GM18867 (cell line): ENCODE data around the gene SEC24C.
"Not testable (repeated sequence)": the region's sequence is repeated elsewhere in the genome, so short reads cannot be mapped to it uniquely, and the experiment has no call there.

Experiments
- ATAC-seq: cut with Tn5 transposase; IDR thresholded peaks from one replicate; pipeline ENCODE4 v1.9.1; 2021; ENCODE audit warnings: mild to moderate bottlenecking, moderate library complexity; ENCODE audit not compliant: unreplicated experiment

The SEC24C gene

DNA sequence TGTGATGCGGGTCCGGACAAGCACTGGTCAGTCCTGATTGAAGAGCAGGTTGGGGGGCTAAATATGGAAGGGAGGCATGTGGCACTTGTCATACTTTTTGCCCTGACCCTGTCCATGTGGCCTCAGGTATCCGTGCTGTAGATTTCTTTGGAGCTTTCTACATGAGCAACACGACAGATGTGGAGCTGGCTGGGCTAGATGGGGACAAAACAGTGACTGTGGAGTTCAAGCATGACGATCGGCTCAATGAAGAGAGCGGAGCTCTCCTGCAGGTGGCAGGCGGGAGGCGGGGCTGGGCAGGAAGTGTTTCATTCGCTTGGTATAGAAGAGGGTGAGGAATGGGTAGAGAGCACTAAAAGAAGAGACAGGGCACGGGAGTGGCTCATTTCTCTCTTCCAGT, 24.7 kb downstream of the SEC24C start:
- peak; percentile 26 for ATAC-seq

DNA sequence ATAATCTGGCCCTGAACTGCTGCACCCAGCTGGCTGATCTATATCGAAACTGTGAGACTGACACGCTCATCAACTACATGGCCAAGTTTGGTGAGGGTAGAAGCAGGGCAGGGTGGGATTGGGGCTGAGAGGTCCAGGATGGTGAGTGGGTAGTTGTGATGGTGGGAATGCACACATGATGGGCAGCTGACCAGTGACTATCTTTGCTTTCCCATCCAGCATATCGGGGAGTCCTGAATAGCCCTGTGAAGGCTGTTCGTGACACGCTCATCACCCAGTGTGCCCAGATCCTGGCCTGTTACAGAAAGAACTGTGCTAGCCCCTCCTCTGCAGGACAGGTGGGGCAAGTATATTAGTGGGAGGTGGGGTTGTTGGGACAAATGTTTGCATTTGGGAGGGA, 25.2 kb downstream of the SEC24C start:
- ATAC-seq = no peak

DNA sequence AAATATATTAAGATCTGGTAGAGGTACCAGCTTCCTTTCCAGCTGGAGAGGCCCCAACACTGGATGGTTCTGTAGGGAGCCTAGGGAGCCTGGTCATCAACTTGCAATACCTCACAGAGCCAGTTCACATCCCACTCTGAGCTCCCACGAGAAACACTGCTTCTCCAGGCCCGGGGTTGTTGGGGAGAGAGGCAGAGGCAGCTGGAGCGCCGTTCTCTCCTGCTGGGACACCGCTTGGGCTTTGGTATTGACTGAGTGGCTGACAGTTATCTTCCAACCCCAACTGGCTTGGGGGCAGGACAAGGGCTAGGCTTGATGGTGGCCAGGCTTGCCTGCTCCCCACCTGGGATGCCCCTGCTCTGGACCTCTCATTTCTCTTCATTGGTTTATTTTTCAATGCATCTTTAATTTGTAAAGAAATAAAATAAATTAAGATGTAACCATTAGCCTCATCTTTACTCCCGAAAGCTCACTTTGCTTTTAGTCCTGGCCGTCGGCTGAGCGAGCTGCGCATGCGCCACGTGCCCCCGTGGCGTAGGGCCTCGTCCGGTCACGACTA, 27.6 kb downstream of the SEC24C start:
- peak; percentile 41 for ATAC-seq

DNA sequence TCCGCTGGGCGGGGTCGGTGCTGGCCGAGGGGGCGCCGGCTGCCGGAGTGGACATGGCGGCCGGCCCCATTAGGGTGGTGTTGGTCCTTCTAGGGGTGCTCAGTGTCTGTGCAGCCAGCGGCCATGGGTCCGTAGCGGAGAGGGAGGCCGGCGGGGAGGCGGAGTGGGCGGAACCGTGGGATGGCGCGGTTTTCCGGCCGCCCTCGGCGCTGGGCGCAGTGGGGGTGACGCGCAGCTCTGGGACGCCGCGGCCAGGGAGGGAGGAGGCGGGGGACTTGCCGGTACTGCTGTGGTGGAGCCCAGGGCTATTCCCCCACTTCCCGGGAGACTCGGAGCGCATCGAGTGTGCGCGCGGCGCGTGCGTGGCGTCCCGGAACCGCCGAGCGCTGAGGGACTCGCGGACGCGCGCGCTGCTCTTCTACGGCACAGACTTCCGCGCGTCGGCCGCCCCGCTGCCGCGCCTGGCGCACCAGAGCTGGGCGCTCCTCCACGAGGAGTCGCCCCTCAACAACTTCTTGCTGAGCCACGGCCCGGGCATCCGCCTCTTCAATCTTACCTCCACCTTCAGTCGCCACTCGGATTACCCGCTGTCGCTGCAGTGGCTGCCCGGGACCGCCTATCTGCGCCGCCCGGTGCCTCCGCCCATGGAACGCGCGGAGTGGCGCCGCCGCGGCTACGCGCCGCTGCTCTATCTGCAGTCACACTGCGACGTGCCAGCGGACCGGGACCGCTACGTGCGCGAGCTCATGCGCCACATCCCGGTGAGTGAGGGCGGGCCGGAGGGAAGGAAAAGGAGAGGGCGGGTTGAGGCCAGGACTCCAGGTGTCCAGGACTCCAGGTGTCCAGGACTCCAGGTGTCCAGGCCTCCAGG, 28.3 kb downstream of the SEC24C start:
- ATAC-seq = peak; percentile 58

DNA sequence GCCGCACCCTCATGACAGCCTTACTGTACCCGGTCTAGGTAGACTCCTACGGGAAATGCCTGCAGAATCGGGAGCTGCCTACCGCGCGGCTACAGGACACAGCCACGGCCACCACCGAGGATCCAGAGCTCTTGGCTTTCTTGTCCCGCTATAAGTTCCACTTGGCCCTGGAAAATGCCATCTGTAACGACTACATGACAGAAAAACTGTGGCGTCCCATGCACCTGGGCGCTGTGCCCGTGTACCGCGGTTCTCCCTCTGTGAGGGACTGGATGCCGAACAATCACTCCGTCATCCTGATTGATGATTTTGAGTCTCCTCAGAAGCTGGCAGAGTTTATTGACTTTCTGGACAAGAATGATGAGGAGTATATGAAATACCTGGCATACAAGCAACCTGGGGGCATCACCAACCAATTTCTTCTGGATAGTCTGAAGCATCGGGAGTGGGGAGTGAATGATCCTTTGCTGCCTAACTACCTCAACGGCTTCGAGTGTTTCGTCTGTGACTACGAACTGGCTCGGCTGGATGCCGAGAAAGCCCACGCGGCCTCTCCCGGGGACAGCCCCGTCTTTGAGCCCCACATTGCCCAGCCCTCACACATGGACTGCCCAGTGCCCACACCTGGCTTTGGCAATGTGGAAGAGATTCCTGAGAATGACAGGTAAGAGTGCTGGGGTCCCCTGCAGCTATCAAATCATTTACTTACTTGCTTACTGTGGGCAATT, 29.1 kb downstream of the SEC24C start:
- no peak for ATAC-seq

DNA sequence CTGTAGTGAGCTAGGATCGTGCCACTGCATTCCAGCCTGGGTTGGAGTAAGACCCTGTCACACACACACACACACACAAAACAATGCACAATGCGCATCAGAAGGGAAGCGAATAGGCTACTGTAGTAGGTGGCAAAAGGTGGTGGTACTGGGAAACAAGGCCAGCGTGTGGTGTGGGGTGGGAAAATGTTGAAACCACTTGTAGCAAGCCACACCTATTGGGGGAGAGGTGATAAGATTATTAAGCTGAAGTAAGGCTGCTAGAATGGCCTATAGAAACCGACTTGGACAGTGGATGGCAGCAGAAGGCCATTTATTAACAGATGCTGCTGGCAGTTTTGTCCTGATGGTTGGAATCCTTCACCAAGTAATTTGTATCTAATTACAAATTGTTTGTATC, 30.5 kb downstream of the SEC24C start:
- ATAC-seq = no peak

DNA sequence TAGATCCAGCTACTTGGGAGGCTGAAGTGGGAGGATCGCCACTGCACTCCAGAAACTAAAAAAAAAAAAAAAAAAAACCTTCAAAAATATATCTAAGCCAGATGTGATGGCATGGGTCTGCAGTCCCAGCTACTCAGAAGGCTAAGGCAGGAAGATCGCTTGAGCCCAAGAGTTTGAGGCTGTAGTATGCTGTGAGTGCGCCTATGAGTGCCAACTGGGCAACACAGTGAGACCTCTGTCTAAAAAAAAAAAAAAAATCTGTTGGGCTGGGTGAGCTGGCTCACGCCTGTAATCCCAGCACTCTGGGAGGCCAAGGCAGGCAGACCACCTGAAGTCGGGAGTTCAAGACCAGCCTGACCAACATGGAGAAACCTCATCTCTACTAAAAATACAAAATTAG, 34.8 kb downstream of the SEC24C start:
- no peak for ATAC-seq

DNA sequence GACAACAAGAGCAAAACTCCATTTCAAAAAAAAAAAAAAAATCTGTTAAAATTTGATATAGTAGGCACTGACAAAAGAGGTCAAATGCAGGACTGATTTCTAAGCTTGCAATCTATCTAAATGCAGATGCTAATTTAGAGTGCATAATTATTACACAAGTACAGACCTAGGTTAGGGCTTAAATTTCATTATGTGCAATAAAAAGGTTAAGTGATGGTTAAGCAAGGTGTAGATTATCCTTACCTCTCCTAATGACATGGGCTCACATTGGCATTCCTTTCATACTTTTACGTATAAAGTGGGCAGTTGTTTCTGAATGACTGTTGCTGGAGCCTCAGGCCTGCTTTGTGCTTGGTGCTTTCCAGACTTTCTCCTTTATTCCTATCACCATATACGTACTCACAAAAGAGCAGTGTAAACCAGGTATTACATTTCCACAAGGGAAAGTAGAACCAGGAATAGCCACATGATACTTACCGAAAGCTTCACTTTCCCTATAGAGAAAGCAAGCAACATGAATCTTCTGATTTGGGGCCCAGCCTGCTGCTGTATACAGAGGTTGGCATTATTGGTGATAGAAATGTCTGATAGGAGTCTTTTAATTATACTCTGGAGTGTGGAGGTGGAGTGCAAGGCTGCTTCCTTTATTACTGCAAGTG, 35.5 kb downstream of the SEC24C start:
- ATAC-seq = no peak

DNA sequence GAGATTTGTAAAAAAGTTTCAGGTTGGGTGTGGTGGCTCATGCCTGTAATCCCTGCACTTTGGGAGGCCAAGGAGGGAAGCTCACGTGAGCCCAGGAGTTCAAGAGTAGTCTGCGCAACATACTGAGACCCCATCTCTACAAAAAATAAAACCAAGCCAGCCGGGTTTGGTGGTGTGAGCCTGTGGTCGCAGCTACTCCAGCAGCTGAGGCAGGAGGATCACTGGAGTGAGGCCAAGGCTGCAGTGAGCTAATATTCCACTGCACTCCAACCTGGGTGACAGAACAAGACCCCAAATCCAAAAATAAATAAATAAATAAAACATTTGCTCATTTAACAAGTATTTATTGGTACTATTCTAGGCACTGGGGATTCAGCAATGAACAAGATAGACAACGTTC, 36.1 kb downstream of the SEC24C start:
- ATAC-seq = no peak

DNA sequence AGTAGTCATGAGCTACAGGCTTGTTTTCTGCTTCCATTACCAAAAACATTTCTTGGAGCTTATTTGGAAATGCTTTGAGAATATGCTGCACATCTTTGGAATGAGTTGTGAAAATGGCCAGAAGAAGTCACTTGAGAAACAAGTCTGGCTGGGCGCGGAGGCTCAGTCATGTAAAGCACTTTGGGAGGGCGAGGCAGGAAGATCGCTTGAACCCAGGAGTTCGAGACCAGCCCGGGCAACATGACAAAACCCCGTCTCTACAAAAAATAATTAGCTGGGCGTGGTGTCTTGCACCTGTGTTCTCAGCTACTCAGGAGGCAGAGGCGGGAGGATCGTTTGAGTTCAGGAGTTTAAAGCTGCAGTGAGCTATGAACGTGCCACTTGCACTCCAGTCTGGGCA, 36.8 kb downstream of the SEC24C start:
- no peak for ATAC-seq

DNA sequence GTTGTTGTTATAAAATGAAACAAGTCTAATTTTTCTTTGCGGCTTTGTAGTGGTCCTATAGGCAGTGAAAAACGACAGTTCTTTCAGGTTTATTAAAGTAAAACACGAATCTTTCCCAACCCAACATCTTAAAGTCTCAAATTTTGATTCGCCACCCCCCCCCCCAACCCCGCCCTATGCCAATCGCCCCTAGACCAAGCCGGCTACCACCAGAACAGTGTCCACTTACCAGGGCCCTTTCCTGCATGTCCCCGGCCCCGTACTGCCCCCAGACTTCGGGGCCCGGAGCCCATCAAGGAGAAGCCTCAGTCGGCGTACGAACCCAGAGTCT, 37.3 kb downstream of the SEC24C start:
- no peak for ATAC-seq

DNA sequence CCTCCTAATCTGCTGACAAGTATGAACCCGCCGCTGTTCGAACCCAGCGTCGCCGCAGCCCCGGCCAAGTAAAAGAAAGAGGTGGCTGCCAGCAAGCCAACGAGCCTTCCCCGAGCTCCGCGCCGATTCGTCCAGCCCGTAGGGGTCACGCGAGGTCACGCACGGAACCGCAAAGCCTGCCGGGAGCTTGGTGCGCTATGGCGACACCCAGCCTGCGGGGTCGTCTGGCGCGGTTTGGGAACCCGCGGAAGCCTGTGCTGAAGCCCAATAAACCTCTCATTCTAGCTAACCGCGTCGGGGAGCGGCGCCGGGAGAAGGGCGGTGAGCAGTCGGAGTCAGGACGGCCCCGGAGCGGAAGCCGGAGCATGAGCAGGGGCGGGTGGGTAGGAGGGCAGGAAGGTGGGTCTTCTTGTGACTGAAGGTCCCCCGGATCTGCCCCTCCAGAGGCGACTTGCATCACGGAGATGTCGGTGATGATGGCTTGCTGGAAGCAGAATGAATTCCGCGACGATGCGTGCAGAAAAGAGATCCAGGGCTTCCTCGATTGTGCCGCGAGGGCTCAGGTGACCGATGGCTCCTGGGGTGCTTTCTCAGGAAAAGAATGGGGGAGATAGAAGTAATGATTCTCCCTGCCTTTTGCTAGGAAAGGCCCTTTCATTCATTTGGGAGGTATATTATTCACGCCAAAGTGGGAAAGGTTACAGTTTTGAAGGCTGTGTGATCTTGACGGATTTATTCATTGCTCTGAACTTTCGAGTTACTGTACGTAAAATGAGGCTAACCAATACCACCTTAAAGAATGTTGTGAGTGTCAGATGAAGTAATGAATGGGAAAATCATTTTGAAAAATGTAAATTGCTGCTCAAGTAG, 37.9 kb downstream of the SEC24C start, which contains the start of gene CHCHD1:
Gene CHCHD1, plus strand, starts transcription at position 170 of the 870 bp plus-strand sequence. Its CDS starts 28 bp downstream, at position 198.
- peak; percentile 53 for ATAC-seq

DNA sequence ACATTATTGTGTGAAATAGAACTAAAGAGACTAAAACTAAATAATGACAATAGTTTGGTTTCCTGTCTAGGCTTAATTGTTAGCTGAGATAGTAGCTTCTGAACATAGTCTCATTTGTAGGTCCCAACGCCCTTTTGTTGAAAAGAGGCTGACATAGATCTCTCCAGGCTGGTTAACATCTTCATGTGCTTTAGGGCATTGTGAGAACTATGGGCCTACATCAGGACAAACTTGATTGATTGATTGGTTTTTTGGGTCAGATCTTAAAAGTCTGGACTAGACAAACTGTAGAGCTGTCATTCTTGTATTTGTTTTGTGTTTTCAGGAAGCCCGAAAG, 38.5 kb downstream of the SEC24C start:
- no peak for ATAC-seq

DNA sequence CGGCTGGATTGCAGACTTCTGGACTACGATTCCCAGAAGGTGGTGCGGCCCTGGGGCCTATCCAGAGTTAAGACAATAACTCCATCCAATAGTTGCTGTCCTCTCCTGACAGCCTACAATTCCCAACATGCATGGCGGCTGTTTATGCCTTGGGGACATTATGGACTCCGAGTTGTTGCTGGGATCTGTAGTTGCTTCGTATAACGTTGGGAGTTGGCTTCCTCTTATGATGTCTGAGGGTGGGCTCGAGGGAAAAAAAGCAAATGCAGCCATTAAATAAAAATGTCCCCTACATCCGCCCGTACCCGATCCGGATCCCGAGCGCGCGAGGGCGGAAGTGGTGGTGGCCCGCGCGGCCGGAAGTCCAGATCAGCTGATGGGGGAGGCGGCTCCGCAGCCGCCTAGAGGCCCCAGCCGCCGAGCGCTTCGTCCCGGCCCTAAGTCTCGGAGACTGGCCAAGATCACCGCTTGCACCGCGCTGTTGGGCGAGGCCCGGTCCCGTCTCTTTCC, 41.1 kb downstream of the SEC24C start, which contains the start of gene ZSWIM8:
Gene ZSWIM8, plus strand, starts transcription at position 396 of the 510 bp plus-strand sequence. CDS start 273 bp downstream, outside the sequence.
- peak; percentile 69 for ATAC-seq

DNA sequence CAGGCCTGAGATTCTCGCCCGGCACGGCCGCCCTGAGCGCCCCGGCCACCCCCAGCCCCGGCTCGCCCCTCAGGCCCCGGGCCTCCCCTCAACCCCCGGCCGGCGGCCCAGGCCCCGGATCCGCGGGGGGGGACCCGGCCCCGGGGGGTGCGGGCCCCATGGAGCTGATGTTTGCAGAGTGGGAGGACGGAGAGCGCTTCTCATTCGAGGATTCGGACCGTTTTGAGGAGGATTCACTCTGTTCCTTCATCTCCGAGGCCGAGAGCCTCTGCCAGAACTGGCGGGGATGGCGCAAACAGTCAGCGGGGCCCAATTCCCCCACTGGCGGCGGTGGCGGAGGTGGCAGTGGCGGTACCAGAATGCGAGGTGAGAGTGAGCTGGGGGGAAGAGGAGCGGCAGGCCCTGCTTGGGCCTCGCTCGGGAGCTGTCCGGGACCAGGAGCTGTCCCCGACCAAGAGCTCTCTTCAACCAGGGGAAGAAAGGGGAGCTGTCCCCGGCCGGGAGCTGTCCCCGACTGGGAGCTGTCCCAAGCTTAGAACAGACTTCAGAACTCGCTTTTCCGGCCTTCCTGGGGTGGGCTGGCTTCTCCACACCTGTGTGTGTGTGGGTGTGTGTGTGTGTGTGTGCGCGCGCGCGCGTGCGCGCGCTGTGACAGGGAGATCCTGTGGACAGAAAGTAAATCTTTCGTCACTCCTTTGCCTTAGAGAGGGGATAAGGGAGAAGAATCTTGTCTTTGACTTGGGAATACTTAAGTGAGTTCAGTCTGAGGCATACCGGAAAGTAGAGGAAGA, 41.7 kb downstream of the SEC24C start:
- peak; percentile 28 for ATAC-seq

DNA sequence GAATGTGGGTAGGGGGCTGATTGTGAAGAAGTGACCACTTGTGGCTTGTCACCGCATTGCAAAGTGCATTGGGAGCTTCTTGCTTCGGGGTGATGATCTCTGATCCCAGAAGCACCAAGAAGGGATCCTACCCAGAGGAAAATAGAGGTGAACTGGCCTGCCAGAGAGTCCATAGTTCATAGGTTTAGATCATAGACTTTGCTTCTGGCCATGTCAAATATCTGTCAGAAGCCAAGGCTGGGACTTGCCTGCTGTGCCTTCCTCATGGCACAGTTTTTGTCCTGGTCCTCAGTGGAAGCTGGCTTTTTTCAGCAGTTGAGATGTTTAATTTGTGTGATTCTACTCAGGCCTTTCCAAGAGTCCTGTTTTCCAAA, 42.3 kb downstream of the SEC24C start:
- no peak for ATAC-seq

DNA sequence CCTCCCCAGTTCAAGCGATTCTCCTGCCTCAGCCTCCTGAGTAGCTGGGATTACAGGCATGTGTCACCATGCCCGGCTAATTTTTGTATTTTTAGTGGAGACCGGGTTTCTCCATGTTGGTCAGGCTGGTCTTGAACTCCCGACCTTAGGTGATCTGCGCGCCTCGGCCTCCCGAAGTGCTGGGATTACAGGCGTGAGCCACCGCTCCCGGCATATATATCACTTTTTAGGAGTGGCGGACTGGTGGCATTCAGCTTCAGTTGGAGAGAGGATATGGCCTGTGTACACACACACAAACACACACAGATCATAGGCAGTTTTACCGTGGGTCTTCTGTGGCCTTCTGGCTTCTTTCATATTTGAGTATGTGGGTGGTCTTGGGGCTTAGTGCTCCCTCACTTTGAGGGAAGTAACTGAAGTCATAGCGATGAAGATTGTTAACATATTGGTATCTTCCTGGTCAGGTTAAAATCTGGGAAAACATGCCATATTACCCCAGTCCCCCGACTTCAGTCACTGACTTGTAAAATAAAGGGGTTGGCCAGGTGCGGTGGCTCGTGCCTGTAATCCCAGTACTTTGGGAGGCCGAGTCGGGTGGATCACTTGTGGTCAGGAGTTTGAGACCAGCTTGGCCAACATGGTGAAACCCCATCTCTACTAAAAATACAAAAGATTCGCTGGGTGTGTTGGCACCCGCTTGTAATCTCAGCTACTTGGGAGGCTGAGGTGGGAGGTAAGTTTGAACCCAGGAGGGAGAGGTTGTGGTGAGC, 43.0 kb downstream of the SEC24C start:
- not testable (repeated sequence) for ATAC-seq

DNA sequence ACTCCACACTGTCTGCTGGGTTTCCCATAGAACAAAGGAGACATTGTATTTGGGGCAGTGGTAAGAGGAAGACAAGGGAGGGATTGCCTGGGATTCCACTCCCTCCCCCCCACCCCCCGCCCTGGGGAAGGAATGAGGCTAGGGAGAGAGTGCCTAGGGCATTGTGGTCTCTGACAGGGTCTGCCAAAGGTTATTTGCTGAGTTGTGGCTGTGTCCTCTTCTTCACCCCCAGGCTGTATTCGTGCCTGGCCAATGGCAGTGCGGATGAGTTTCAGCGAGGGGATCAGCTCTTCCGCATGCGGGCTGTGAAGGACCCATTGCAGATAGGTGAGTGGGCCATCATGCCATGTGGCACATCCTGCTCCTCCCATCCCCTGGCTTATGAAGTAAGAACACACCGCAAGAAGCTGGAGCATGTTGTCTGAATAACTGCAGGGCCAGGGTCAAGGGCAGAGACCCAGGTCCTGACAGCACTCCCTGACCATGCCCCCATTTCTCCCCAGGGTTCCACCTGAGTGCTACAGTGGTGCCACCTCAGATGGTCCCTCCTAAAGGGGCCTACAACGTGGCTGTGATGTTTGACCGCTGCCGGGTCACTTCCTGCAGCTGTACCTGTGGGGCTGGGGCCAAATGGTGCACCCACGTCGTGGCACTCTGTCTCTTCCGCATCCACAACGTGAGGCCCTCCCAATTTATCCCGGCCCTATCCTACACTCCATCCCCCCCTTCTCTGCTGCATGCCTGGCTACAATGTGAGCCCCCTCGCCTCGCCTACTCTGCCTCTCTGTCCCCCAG, 44.9 kb downstream of the SEC24C start:
- ATAC-seq = no peak
